Endodermal cell (in vitro differentiated cells): ENCODE measurements around the gene KCNA2. TPM values are rescaled to one million over a fixed set of nuclear protein-coding genes. Genes with fewer than 3 reads are reported as not detected.
A peak's percentile ranks its signal among the peaks of the same experiment; 100 is the strongest.

Experiments
- DNase-seq: peaks from one replicate; pipeline ENCODE4 v3.0.0-alpha.2; 2017
- H3K27ac ChIP-seq: 2 replicates; pipeline ENCODE4 v1.5.1; 2013; ENCODE audit warnings: mild to moderate bottlenecking, low read depth, low read length, moderate library complexity
- H3K27me3 ChIP-seq: 2 replicates; pipeline ENCODE4 v1.6.1; 2013; ENCODE audit warnings: mild to moderate bottlenecking, low read length, moderate library complexity; ENCODE audit not compliant: insufficient read depth, control insufficient read depth, poor library complexity, severe bottlenecking
- H3K36me3 ChIP-seq: 2 replicates; pipeline ENCODE4 v1.7.0; 2013; ENCODE audit warnings: mild to moderate bottlenecking, low read length, moderate library complexity; ENCODE audit not compliant: control insufficient read depth, insufficient read depth
- H3K4me1 ChIP-seq: one replicate; pipeline ENCODE4 v1.7.0; 2013; ENCODE audit warnings: low read length; ENCODE audit not compliant: control insufficient read depth, insufficient read depth
- H3K4me3 ChIP-seq: 2 replicates; pipeline ENCODE4 v1.5.1; 2013; ENCODE audit warnings: mild to moderate bottlenecking, low read length, moderate library complexity
- H3K9ac ChIP-seq: 2 replicates; pipeline ENCODE4 v1.6.1; 2013; ENCODE audit warnings: mild to moderate bottlenecking, low read length, moderate library complexity; ENCODE audit not compliant: poor library complexity, severe bottlenecking; ENCODE audit errors: extremely low read depth
- H3K9me3 ChIP-seq: 2 replicates; pipeline ENCODE4 v1.6.1; 2013; ENCODE audit warnings: mild to moderate bottlenecking, low read length, moderate library complexity; ENCODE audit not compliant: control insufficient read depth
- H3K27ac Mint-ChIP-seq: 2 replicates; pipeline ENCODE4 v1.8.0; 2020; ENCODE audit warnings: mixed read lengths
- H3K27me3 Mint-ChIP-seq: 2 replicates; pipeline ENCODE4 v1.8.0; 2021; ENCODE audit warnings: mild to moderate bottlenecking, mixed read lengths; ENCODE audit not compliant: insufficient read depth
- H3K36me3 Mint-ChIP-seq: 2 replicates; pipeline ENCODE4 v1.8.0; 2020; ENCODE audit warnings: low read depth, mixed read lengths
- H3K4me1 Mint-ChIP-seq: 2 replicates; pipeline ENCODE4 v1.8.0; 2020; ENCODE audit warnings: mixed read lengths
- H3K4me3 Mint-ChIP-seq: 2 replicates; pipeline ENCODE4 v1.8.0; 2020; ENCODE audit warnings: mild to moderate bottlenecking, moderate library complexity, mixed read lengths
- H3K9me3 Mint-ChIP-seq: 2 replicates; pipeline ENCODE4 v1.8.0; 2020; ENCODE audit warnings: mild to moderate bottlenecking, mixed read lengths
- CTCF ChIP-seq: fragments of 200-600 bp; sonication (generic); conservative IDR thresholded peaks from 2 replicates; pipeline ENCODE4 v1.5.0; 2021; ENCODE audit warnings: antibody characterized with exemption, mild to moderate bottlenecking
- WGBS, 2 experiments: methylation state at CpG; one replicate each; pipeline versions ENCODE4 v1.1.5 to v1.1.7; 2013; ENCODE audit warnings: missing lambda C conversion rate in 2 of 2, mixed read lengths in 1 of 2; ENCODE audit not compliant: insufficient coverage in 1 of 2, insufficient read length in 1 of 2; 5-methylcytosine and 5-hydroxymethylcytosine counted together
- total RNA-seq, 2 donors: library from RNA; stranded (reverse); fragmentation: NEBNext Ultra II Directional in 1 of 2; extraction: Animal tissue kit (Norgen Biotek cat#: 25700) in 1 of 2; gene quantifications; 2 replicates in 1 of 2; 3 replicates in 1 of 2; pipeline ENCODE4 v1.2.1, GENCODE V29; 2021

Gene KCNA2
- total RNA-seq, 2 donors from 2014 or later: 0.11 to 0.57 TPM

GRCh38 chr1:110604586-110605148 is 1.5 kb downstream of the KCNA2 start:
- no peak for DNase-seq
- Mint-ChIP-seq H3K27me3 (peaks cover 72% of the 10 kb centered on the region), H3K36me3 (no peaks in the 10 kb centered on the region), H3K9me3 (no peaks in the 10 kb centered on the region), H3K4me1 (peaks cover 10% of the 10 kb centered on the region), H3K4me3 (no peak overlapping the region), H3K27ac (no peak overlapping the region)
- 86 to 97% methylated on average over 6 to 9 of the region's 9 CpGs for WGBS, 2 experiments
- no peak overlapping the region for H3K9ac ChIP-seq
- peaks cover 70% of the 10 kb centered on the region for H3K27me3 ChIP-seq
- no peak for TF ChIP-seq CTCF
- H3K4me3 ChIP-seq: no peak overlapping the region
- no peaks in the 10 kb centered on the region for H3K36me3 ChIP-seq
- no peak overlapping the region for H3K27ac ChIP-seq
- no peaks in the 10 kb centered on the region for H3K4me1 ChIP-seq
- no peaks in the 10 kb centered on the region for H3K9me3 ChIP-seq

GRCh38 chr1:110603058-110603457 is 3.1 kb downstream of the KCNA2 start:
- no peaks in the 10 kb centered on the region for H3K9me3 ChIP-seq
- peaks cover 67% of the 10 kb centered on the region for H3K27me3 Mint-ChIP-seq
- H3K4me3 ChIP-seq: no peak overlapping the region
- H3K27ac ChIP-seq: no peak overlapping the region
- H3K9me3 Mint-ChIP-seq: no peaks in the 10 kb centered on the region
- H3K4me1 Mint-ChIP-seq: peaks cover 10% of the 10 kb centered on the region
- H3K27me3 ChIP-seq: peaks cover 56% of the 10 kb centered on the region
- TF ChIP-seq CTCF: no peak
- no peak overlapping the region for H3K4me3 Mint-ChIP-seq
- H3K9ac ChIP-seq: no peak overlapping the region
- no peak overlapping the region for H3K27ac Mint-ChIP-seq
- H3K36me3 ChIP-seq: no peaks in the 10 kb centered on the region
- no peaks in the 10 kb centered on the region for H3K4me1 ChIP-seq
- DNase-seq: no peak
- H3K36me3 Mint-ChIP-seq: no peaks in the 10 kb centered on the region
- 80 to 92% methylated on average over 2 to 3 of the region's 3 CpGs for WGBS, 2 experiments

DNA sequence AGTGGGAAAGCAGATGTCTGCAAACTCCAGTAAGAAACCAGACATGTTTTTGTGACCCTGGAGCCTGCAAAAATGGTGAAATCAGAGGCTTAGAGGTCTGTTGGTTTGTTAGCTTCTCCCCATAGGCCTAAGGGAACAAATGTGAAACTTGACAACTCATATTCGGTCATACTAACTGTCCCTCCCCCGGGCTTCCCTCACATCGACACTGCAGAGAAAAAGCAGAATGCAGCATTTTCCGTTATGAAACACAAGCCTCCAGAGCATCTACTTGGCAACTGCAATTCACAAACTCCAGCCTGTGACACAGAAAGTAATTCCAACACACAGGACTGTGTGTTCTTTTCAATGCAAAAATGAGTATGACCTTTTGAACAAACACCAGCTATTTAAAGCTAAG is 3.7 kb downstream of the KCNA2 start:
- Histone ChIP-seq H3K36me3 (no peaks in the 10 kb centered on the region), H3K9me3 (no peaks in the 10 kb centered on the region), H3K27me3 (peaks cover 53% of the 10 kb centered on the region), H3K4me3 (no peak overlapping the region), H3K4me1 (no peaks in the 10 kb centered on the region), H3K9ac (no peak overlapping the region), H3K27ac (no peak overlapping the region)
- H3K4me1 Mint-ChIP-seq: peaks cover 7% of the 10 kb centered on the region
- H3K27ac Mint-ChIP-seq: no peak overlapping the region
- no peaks in the 10 kb centered on the region for H3K9me3 Mint-ChIP-seq
- peak; percentile 13 for DNase-seq
- no peaks in the 10 kb centered on the region for H3K36me3 Mint-ChIP-seq
- no peak for TF ChIP-seq CTCF
- peaks cover 63% of the 10 kb centered on the region for H3K27me3 Mint-ChIP-seq
- WGBS, 2 experiments: 92% methylated on average over 4 of the region's 4 CpGs
- no peak overlapping the region for H3K4me3 Mint-ChIP-seq
